Thyroid gland (tissue), 4 donors: ENCODE data around the gene C1R. TPM values are rescaled to one million over a fixed set of nuclear protein-coding genes. Genes with fewer than 3 reads are reported as not detected.
A peak's percentile ranks its signal among the peaks of the same experiment; 100 is the strongest.
"Not testable (repeated sequence)": the region's sequence is repeated elsewhere in the genome, so short reads cannot be mapped to it uniquely, and the experiment has no call there.

Experiments used
- DNase-seq, 2 donors: peaks; one replicate each; pipeline ENCODE4 v3.0.0-alpha.2; 2019
- H3K27ac ChIP-seq, 3 donors: fragments of 200-600 bp; sonication (generic); 1 replicate in 2 of 3; 2 replicates in 1 of 3; pipeline ENCODE4 v1.5.1; 2016 to 2019; ENCODE audit warnings: mild to moderate bottlenecking in 1 of 3, moderate library complexity in 1 of 3
- H3K27me3 ChIP-seq: fragments of 200-600 bp; sonication (generic); one replicate; pipeline ENCODE4 v1.5.1; 2019
- H3K36me3 ChIP-seq, 2 donors: fragments of 200-600 bp; sonication (generic); one replicate each; pipeline ENCODE4 v1.5.1; 2016 to 2019
- H3K4me1 ChIP-seq, 2 donors: fragments of 200-600 bp; sonication (generic); one replicate each; pipeline ENCODE4 v1.5.1; 2017 to 2019
- H3K4me3 ChIP-seq, 3 donors: fragments of 200-600 bp; sonication (generic); replicated peaks in 1 of 3; 1 replicate in 2 of 3; 2 replicates in 1 of 3; pipeline ENCODE4 v1.5.1; 2016; ENCODE audit warnings: mild to moderate bottlenecking in 1 of 3
- H3K9me3 ChIP-seq: fragments of 200-600 bp; sonication (generic); one replicate; pipeline ENCODE4 v1.5.1; 2017
- POLR2A ChIP-seq, 2 donors: fragments of 450-650 bp; IDR thresholded peaks; one replicate each; pipeline ENCODE4 v1.6.1; 2017; ENCODE audit warnings: antibody characterized with exemption in 2 of 2, mild to moderate bottlenecking in 2 of 2, moderate library complexity in 1 of 2
- WGBS, 2 donors: methylation state at CpG; one replicate each; pipeline ENCODE4 v1.1.5; 2017; 5-methylcytosine and 5-hydroxymethylcytosine counted together
- intact Hi-C: fragments of 100-400 bp; cut with DNase I; formaldehyde crosslinking; loops from one replicate; pipeline ENCODE4 v1.15.1; 2023
- total RNA-seq, 4 donors: library from RNA; depleted of rRNA; stranded (reverse); fragments of >200 nt; gene quantifications; one replicate each; pipeline ENCODE4 v1.2.3, GENCODE V29; 2016
- TF ChIP-seq, protein P1 (sequence below), 6 experiments: fragments of 200-600 bp in 3 of 6; fragments of 450-650 bp in 3 of 6; sonication (generic) in 3 of 6; IDR thresholded peaks; one replicate each; pipeline ENCODE4 v1.5.1; 2016 to 2019; ENCODE audit warnings: antibody characterized with exemption in 6 of 6, mild to moderate bottlenecking in 2 of 6, inconsistent platforms in 1 of 6, moderate library complexity in 1 of 6

C1R gene
- total RNA-seq, 4 donors from 2014 or later: 132 to 545 (median 312) TPM

DNA sequence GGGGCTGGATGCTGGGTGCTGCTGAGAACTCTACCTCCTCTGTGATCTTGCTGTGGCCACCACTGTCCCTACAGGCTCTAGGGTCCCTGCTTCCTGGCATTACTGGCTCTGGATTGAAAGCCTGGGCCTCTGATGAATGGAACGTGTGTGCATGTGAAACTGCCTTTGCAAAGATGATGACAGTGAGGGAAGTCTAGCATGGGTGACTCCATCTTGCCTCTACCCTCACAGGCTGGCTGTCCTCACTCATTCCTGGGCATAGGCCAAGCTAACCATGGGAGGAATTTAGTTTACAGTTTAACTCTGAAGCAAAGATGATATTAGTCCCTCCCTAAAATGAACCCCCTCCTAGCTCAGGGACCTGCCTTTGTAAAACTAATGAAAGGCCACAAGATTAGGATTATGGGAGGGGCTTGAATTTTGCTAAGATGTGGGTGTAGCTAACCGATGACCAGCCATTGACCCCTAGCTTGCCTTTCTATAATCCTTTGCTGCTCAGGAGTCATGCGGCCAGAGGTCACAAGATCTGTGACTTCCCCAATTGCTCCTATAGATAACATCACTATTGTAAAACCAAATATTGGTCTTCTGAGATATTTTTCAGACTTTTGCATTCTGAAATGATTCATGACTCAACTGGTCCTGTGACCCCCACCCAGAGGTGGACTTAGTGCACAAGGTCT is 33.9 kb downstream of the C1R start:
- WGBS, 2 donors: 88 to 90% methylated on average over 2 to 3 of the region's 3 CpGs
- no peak for DNase-seq
- Histone ChIP-seq H3K4me1 (peaks cover 0 to 15% of the 10 kb centered on the region in 2 donors), H3K27ac (no peak overlapping the region), H3K27me3 (no peaks in the 10 kb centered on the region), H3K36me3 (no peaks in the 10 kb centered on the region), H3K9me3 (no peaks in the 10 kb centered on the region), H3K4me3 (no peak overlapping the region)
- TF ChIP-seq POLR2A (IDR thresholded peaks at IDR 0.05): no peak
- TF ChIP-seq, protein P1, sequence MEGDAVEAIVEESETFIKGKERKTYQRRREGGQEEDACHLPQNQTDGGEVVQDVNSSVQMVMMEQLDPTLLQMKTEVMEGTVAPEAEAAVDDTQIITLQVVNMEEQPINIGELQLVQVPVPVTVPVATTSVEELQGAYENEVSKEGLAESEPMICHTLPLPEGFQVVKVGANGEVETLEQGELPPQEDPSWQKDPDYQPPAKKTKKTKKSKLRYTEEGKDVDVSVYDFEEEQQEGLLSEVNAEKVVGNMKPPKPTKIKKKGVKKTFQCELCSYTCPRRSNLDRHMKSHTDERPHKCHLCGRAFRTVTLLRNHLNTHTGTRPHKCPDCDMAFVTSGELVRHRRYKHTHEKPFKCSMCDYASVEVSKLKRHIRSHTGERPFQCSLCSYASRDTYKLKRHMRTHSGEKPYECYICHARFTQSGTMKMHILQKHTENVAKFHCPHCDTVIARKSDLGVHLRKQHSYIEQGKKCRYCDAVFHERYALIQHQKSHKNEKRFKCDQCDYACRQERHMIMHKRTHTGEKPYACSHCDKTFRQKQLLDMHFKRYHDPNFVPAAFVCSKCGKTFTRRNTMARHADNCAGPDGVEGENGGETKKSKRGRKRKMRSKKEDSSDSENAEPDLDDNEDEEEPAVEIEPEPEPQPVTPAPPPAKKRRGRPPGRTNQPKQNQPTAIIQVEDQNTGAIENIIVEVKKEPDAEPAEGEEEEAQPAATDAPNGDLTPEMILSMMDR (IDR thresholded peaks at IDR 0.05): no peak
- intact Hi-C loops: loop anchor here (5.0 kb wide), 1 partner anchor 34 kb away; the partner anchor contains the start of gene C1R

DNA sequence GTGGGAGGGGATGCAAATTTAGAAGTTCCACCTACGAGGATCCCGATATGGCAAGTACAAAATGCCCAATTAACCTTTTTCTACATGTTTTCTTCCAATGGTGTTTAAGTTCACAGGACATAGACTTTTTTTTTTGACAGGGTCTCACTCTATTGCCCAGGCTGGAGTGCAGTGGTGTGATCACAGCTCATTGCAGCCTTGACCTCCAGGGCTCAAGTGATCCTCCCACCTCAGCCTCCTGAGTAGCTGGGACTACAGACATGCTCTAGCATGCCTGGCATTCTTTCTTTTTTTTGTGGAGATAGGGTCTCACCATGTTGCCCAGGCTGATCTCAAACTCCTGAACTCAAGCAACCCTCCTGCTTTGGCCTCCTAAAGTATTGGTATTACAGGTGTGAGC is 36.5 kb downstream of the C1R start:
- not testable (repeated sequence) for H3K9me3 ChIP-seq, H3K27me3 ChIP-seq, H3K36me3 ChIP-seq, H3K4me3 ChIP-seq, H3K27ac ChIP-seq, DNase-seq
- 96 to 97% methylated on average over 2 of the region's 2 CpGs for WGBS, 2 donors
- intact Hi-C loops: loop anchor here (5.0 kb wide), 1 partner anchor 37 kb away; the partner anchor contains the start of gene C1R
- peaks cover 0 to 12% of the 10 kb centered on the region in 2 donors for H3K4me1 ChIP-seq

DNA sequence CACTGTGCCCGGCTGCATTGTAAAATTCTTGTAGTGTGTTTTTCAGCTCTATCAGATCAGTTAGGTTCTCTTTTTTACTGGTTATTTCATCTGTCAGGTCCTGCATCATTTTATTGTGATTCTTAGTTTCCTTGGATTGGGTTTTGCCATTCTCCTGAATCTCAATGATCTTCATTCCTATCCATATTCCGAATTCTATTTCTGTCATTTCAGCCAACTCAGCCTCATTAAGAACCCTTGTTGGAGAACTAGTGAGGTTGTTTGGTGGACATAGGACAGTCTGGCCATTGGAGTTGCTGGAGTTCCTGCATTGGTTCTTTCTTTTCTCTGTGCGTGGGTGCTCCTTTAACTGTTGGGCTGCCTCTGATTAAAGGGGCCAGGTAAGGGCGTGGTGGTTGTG is 37.3 kb downstream of the C1R start:
- H3K27ac ChIP-seq: no peak overlapping the region
- H3K27me3 ChIP-seq: no peaks in the 10 kb centered on the region
- intact Hi-C loops: loop anchor here (5.0 kb wide), 1 partner anchor 37 kb away; the partner anchor contains the start of gene C1R
- H3K36me3 ChIP-seq: no peaks in the 10 kb centered on the region
- H3K4me3 ChIP-seq: no peak overlapping the region
- 90 to 92% methylated on average over 4 of the region's 4 CpGs for WGBS, 2 donors
- TF ChIP-seq, protein P1 (IDR thresholded peaks at IDR 0.05): no peak
- no peak for TF ChIP-seq POLR2A (IDR thresholded peaks at IDR 0.05)
- DNase-seq: no peak
- peaks cover 0 to 4% of the 10 kb centered on the region in 2 donors for H3K4me1 ChIP-seq
- no peaks in the 10 kb centered on the region for H3K9me3 ChIP-seq

DNA sequence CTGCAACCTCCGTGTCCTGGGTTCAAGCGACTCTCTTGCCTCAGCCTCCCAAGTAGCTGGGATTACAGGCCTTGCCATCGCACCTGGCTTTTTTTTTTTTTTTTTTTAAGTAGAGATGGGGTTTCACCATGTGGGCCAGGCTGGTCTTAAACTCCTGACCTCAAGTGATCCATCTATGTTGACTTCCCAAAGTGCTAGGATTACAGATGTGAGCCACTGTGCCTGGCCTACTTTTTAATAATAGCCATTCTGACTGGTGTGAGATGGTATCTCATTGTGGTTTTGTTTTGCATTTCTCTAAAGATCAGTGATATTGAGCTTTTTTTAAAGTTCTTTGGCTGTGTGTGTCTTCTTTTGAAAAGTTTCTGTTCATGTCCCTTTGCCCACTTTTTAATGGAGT is 42.3 kb downstream of the C1R start:
- not testable (repeated sequence) for H3K27me3 ChIP-seq

DNA sequence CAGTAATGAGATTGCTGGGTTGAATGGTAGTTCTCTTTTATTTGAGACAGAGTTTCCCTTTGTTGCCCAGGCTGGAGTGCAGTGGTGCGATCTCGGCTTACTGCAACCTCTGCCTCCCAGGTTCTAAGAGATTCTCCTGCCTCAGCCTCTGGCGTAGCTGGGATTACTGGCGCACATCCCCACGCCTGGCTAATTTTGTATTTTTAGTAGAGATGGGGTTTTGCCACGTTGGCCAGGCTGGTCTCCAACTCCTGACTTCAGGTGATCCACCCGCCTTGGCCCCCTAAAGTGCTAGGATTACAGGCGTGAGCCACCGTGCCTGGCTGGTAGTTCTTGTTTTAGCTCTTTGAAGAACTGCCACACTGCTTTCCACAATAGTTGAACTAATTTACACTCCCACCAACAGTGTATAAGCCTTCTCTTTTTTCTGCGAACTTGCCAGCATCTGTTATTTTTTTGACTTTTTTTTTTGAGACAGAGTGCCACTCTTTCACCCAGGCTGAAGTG is 42.7 kb downstream of the C1R start:
- DNase-seq: peak; percentile 28 to 54
- intact Hi-C loops, H3K27me3 ChIP-seq: not testable (repeated sequence)

More for the DNA sequence above, 42.3 kb downstream of the C1R start:
- 94 to 96% methylated on average over 3 of the region's 3 CpGs for WGBS, 2 donors
- H3K36me3 ChIP-seq, intact Hi-C loops, H3K9me3 ChIP-seq, H3K4me1 ChIP-seq, H3K27ac ChIP-seq, DNase-seq, H3K4me3 ChIP-seq: not testable (repeated sequence)

DNA sequence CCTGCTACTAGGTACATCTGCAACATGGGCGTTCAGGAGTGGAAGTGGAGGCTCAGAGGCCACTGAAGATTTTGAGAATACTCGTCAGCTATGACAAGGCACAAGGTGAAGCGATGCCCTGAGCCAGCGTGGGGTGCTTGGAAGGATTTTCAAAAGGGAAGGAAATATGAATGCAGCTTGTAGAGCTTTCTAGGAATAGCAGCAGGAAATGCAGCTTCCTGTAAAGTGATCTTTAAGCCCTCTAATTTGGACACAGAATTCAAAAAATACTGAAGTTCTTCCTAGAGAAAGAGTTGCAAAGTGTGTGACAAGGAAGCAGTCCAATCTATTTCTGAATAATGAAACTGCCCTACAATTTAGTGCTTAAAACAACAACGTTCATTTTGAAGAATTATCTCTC is 44.9 kb downstream of the C1R start:
- Histone ChIP-seq H3K27me3 (no peaks in the 10 kb centered on the region), H3K4me1 (peaks cover 0 to 3% of the 10 kb centered on the region in 2 donors), H3K4me3 (no peak overlapping the region), H3K9me3 (no peaks in the 10 kb centered on the region), H3K36me3 (no peaks in the 10 kb centered on the region), H3K27ac (no peak overlapping the region)
- DNase-seq: no peak
- no peak for TF ChIP-seq POLR2A (IDR thresholded peaks at IDR 0.05)
- TF ChIP-seq, protein P1 (IDR thresholded peaks at IDR 0.05): no peak
- 58 to 71% methylated on average over 5 of the region's 5 CpGs for WGBS, 2 donors
- intact Hi-C loops: no loop called here

More for the DNA sequence above, 42.7 kb downstream of the C1R start:
- not testable (repeated sequence) for H3K36me3 ChIP-seq, H3K27ac ChIP-seq, H3K4me3 ChIP-seq, H3K4me1 ChIP-seq, H3K9me3 ChIP-seq
- 53 to 55% methylated on average over 10 of the region's 10 CpGs for WGBS, 2 donors
